ENCODE data around the gene SASH3.

Gene SASH3

DNA sequence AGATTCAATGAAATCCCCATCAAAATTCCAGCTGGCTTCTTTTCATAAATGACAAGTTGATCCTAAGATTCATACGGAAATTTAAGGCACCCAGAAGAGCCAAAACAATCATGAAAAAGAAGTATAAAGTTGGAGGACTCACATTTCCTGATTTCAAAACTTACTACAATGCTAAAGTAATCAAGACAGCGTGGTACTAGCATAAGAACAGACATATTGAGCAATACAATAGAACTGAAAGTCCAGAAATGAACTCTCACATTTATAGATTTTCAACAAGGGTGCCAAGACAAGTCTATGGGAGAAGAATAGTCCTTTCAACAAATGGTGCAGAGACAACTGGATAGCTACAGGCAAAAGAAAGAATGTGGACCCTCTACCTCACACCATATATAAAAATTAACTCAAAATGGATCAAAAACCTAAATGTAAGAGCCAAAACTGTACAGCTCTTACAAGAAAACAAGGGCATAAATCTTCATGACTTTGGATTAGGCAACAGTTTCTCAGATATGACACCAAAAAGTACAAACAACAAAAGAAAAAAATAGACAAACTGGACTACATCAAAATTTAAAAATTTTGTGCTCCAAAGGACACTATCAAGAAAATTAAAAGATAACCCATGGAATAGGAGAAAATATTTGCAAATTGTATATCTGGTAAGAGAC is 28.5 kb downstream of the SASH3 start (continued):
- TF ChIP-seq ZBTB44 (tag by site-specific recombination; IDR thresholded peaks at IDR 0.05) (no peak), ZNF324 (tag by site-specific recombination; IDR thresholded peaks at IDR 0.05) (no peak), ZNF398 (tag by site-specific recombination; IDR thresholded peaks at IDR 0.05) (no peak), GFI1B (tag by site-specific recombination; IDR thresholded peaks at IDR 0.05) (no peak), ZNF768 (tag by site-specific recombination; IDR thresholded peaks at IDR 0.05) (no peak), FEZF1 (tag by site-specific recombination; IDR thresholded peaks at IDR 0.05) (no peak)

- ChIA-PET POLR2A (no interaction called here), CTCF (interaction anchor here (0.7 to 1.5 kb wide), 3 partner anchors 14 to 864 kb away, joined by 3 to 4 read pairs (median 3); no protein-coding TSS in a partner anchor)
- no peaks in the 10 kb centered on the region for H3K9me3 ChIP-seq (ENCODE audit: control insufficient read depth, insufficient read depth, low read depth, low read length)
- H3K27ac ChIP-seq (ENCODE audit: extremely low read depth, low read depth, low read length) = no peak overlapping the region
- TF ChIP-seq YY1 (tag by site-specific recombination; IDR thresholded peaks at IDR 0.05) = no peak
- peak; percentile 77 for TF ChIP-seq ZNF10 (tag by site-specific recombination; IDR thresholded peaks at IDR 0.05)
- no peaks in the 10 kb centered on the region for H3K4me1 ChIP-seq (ENCODE audit: control insufficient read depth, insufficient read depth, low read length)
- no peak overlapping the region for H3K4me3 ChIP-seq (ENCODE audit: low read depth, low read length)
- H3K36me3 ChIP-seq (ENCODE audit: control insufficient read depth in 2 of 2, insufficient read depth in 1 of 2, low read length in 2 of 2) = peaks cover 3 to 46% of the 10 kb centered on the region in 2 experiments
These were observed 29.4 kb downstream of the SASH3 start for GRCh38 chrX:129808829-129809796.

GRCh38 chrX:129813662-129814368 is 34.1 kb downstream of the SASH3 start:
- POLR2A ChIA-PET = no interaction called here

GRCh38 chrX:129818123-129818522 is 38.4 kb downstream of the SASH3 start:
- TF ChIP-seq ZNF549 (tag by site-specific recombination; IDR thresholded peaks at IDR 0.05) (no peak), ZNF791 (tag by site-specific recombination; IDR thresholded peaks at IDR 0.05) (no peak), ZNF140 (tag by site-specific recombination; IDR thresholded peaks at IDR 0.05) (0 out of 2 replicates have a peak, but pooled peaks have one; percentile 5)
- TF ChIP-seq, protein P1, sequence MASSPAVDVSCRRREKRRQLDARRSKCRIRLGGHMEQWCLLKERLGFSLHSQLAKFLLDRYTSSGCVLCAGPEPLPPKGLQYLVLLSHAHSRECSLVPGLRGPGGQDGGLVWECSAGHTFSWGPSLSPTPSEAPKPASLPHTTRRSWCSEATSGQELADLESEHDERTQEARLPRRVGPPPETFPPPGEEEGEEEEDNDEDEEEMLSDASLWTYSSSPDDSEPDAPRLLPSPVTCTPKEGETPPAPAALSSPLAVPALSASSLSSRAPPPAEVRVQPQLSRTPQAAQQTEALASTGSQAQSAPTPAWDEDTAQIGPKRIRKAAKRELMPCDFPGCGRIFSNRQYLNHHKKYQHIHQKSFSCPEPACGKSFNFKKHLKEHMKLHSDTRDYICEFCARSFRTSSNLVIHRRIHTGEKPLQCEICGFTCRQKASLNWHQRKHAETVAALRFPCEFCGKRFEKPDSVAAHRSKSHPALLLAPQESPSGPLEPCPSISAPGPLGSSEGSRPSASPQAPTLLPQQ (tag by site-specific recombination; IDR thresholded peaks at IDR 0.05) = no peak
- CTCF ChIA-PET = interaction anchor here (0.7 kb wide), 1 partner anchor 67 kb away, joined by 4 read pairs; no protein-coding TSS in a partner anchor

More at GRCh38 chrX:129813662-129814368, 34.1 kb downstream of the SASH3 start:
- TF ChIP-seq ZNF776 (tag by site-specific recombination; IDR thresholded peaks at IDR 0.05; ENCODE audit: borderline replicate concordance) (no peak), EGR2 (tag by site-specific recombination; IDR thresholded peaks at IDR 0.05; ENCODE audit: low read depth) (0 out of 2 replicates have a peak, but pooled peaks have one; percentile 7)
- Histone ChIP-seq H3K36me3 (ENCODE audit: control insufficient read depth in 2 of 2, insufficient read depth in 1 of 2, low read length in 2 of 2) (peaks cover 3 to 42% of the 10 kb centered on the region in 2 experiments; a peak in 2 of 3 replicates), H3K4me3 (ENCODE audit: low read depth, low read length) (no peak overlapping the region), H3K27ac (ENCODE audit: extremely low read depth, low read depth, low read length) (no peak overlapping the region), H3K4me1 (ENCODE audit: control insufficient read depth, insufficient read depth, low read length) (no peaks in the 10 kb centered on the region), H3K9me3 (ENCODE audit: control insufficient read depth, insufficient read depth, low read depth, low read length) (no peaks in the 10 kb centered on the region)
- CTCF ChIA-PET = interaction anchor here (0.5 to 1.2 kb wide), 5 partner anchors 9 to 247 kb away, joined by 3 to 4 read pairs (median 3); no protein-coding TSS in a partner anchor

More at GRCh38 chrX:129818123-129818522, 38.4 kb downstream of the SASH3 start:
- H3K4me3 ChIP-seq (ENCODE audit: low read depth, low read length) = no peak overlapping the region
- H3K9me3 ChIP-seq (ENCODE audit: control insufficient read depth, insufficient read depth, low read depth, low read length) = no peaks in the 10 kb centered on the region
- POLR2A ChIA-PET = no interaction called here
- H3K4me1 ChIP-seq (ENCODE audit: control insufficient read depth, insufficient read depth, low read length) = no peaks in the 10 kb centered on the region
- no peak overlapping the region for H3K27ac ChIP-seq (ENCODE audit: extremely low read depth, low read depth, low read length)
- peaks cover under 1 to 29% of the 10 kb centered on the region in 2 experiments; a peak in 2 of 3 replicates for H3K36me3 ChIP-seq (ENCODE audit: control insufficient read depth in 2 of 2, insufficient read depth in 1 of 2, low read length in 2 of 2)

All from HEK293 (cell line).